HL-60 (cell line): ENCODE data around the gene ATP10B.
"Not testable (repeated sequence)": the region's sequence is repeated elsewhere in the genome, so short reads cannot be mapped to it uniquely, and the experiment has no call there.

ENCODE experiments used
- DNase-seq, 2 experiments: peaks; one replicate each; pipeline ENCODE4 v3.0.0-alpha.2; 2010 to 2020; ENCODE audit warnings: low read depth in 1 of 2, low spot score in 1 of 2
- H3K27ac ChIP-seq: fragments of 250-450 bp; sonication (Bioruptor Pico); replicated peaks from 2 replicates; pipeline ENCODE4 v1.5.1; 2020; ENCODE audit warnings: mild to moderate bottlenecking, moderate library complexity
- H3K27me3 ChIP-seq: fragments of 250-450 bp; sonication (Bioruptor Pico); 2 replicates; pipeline ENCODE4 v1.5.1; 2021; ENCODE audit warnings: mild to moderate bottlenecking, moderate library complexity; ENCODE audit not compliant: insufficient read depth, poor library complexity, severe bottlenecking
- H3K4me3 ChIP-seq: replicated peaks from 2 replicates; pipeline ENCODE4 v1.5.1; 2011; ENCODE audit warnings: mild to moderate bottlenecking, control low read depth, low read length; ENCODE audit not compliant: insufficient read depth
- GABPA ChIP-seq: IDR thresholded peaks from 2 replicates; pipeline ENCODE4 v1.6.1; 2012; ENCODE audit warnings: low read depth
- POLR2AphosphoS5 ChIP-seq: IDR thresholded peaks from 2 replicates; pipeline ENCODE4 v1.6.1; 2012; ENCODE audit warnings: low read depth
- SPI1 ChIP-seq: IDR thresholded peaks from 2 replicates; pipeline ENCODE4 v1.6.1; 2012; ENCODE audit warnings: low read depth, mild to moderate bottlenecking, borderline replicate concordance
- TF ChIP-seq, protein P1 (sequence below): IDR thresholded peaks from one replicate; pipeline ENCODE4 v1.5.1; 2011; ENCODE audit warnings: low read length, control low read depth, inconsistent platforms; ENCODE audit not compliant: insufficient read depth
- TF ChIP-seq, protein P2 (sequence below): IDR thresholded peaks from 2 replicates; pipeline ENCODE4 v1.6.1; 2012; ENCODE audit warnings: low read depth; ENCODE audit not compliant: insufficient replicate concordance

ATP10B gene

DNA sequence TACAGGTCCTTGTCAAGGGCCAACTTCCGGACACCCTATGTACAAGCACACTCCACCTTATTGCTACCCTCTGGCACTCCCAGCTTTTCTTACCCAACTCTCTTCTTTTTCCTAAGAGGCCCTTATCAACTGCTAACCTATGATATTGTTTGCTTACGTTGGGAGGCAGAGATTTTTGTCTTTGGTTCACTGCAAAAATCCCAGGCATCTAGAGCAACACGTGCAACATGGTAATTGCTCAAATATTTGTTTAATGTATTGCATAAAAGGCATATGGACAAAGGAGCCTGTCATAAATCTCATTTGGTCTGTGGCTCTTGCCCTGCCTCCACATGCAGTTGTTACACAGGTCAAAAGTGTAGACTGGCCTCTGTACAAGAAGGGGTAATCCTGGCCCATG lies 35.8 kb upstream of the ATP10B start:
- TF ChIP-seq, protein P1, sequence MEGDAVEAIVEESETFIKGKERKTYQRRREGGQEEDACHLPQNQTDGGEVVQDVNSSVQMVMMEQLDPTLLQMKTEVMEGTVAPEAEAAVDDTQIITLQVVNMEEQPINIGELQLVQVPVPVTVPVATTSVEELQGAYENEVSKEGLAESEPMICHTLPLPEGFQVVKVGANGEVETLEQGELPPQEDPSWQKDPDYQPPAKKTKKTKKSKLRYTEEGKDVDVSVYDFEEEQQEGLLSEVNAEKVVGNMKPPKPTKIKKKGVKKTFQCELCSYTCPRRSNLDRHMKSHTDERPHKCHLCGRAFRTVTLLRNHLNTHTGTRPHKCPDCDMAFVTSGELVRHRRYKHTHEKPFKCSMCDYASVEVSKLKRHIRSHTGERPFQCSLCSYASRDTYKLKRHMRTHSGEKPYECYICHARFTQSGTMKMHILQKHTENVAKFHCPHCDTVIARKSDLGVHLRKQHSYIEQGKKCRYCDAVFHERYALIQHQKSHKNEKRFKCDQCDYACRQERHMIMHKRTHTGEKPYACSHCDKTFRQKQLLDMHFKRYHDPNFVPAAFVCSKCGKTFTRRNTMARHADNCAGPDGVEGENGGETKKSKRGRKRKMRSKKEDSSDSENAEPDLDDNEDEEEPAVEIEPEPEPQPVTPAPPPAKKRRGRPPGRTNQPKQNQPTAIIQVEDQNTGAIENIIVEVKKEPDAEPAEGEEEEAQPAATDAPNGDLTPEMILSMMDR, result no peak
- TF ChIP-seq GABPA, result no peak
- TF ChIP-seq, protein P2, sequence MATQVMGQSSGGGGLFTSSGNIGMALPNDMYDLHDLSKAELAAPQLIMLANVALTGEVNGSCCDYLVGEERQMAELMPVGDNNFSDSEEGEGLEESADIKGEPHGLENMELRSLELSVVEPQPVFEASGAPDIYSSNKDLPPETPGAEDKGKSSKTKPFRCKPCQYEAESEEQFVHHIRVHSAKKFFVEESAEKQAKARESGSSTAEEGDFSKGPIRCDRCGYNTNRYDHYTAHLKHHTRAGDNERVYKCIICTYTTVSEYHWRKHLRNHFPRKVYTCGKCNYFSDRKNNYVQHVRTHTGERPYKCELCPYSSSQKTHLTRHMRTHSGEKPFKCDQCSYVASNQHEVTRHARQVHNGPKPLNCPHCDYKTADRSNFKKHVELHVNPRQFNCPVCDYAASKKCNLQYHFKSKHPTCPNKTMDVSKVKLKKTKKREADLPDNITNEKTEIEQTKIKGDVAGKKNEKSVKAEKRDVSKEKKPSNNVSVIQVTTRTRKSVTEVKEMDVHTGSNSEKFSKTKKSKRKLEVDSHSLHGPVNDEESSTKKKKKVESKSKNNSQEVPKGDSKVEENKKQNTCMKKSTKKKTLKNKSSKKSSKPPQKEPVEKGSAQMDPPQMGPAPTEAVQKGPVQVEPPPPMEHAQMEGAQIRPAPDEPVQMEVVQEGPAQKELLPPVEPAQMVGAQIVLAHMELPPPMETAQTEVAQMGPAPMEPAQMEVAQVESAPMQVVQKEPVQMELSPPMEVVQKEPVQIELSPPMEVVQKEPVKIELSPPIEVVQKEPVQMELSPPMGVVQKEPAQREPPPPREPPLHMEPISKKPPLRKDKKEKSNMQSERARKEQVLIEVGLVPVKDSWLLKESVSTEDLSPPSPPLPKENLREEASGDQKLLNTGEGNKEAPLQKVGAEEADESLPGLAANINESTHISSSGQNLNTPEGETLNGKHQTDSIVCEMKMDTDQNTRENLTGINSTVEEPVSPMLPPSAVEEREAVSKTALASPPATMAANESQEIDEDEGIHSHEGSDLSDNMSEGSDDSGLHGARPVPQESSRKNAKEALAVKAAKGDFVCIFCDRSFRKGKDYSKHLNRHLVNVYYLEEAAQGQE, result no peak
- TF ChIP-seq SPI1, result no peak
- no peak for TF ChIP-seq POLR2AphosphoS5
- Histone ChIP-seq H3K4me3 (no peak overlapping the region), H3K27ac (no peak overlapping the region), H3K27me3 (no peaks in the 10 kb centered on the region)
- DNase-seq, result no peak

DNA sequence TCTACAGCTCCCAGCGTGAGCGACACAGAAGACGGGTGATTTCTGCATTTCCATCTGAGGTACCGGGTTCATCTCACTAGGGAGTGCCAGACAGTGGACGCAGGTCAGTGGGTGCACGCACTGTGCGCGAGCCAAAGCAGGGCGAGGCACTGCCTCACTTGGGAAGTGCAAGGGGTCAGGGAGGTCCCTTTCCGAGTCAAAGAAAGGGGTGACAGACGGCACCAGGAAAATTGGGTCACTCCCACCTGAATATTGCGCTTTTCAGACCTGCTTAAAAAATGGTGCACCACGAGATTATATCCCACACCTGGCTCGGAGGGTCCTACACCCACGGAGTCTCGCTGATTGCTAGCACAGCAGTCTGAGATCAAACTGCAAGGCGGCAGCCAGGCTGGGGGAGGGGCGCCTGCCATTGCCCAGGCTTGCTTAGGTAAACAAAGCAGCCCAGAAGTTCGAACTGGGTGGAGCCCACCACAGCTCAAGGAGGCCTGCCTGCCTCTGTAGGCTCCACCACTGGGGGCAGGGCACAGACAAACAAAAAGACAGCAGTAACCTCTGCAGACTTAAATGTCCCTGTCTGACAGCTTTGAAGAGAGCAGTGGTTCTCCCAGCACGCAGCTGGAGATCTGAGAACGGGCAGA lies 21.7 kb upstream of the ATP10B start:
- H3K4me3 ChIP-seq, DNase-seq, H3K27me3 ChIP-seq, H3K27ac ChIP-seq: not testable (repeated sequence)

DNA sequence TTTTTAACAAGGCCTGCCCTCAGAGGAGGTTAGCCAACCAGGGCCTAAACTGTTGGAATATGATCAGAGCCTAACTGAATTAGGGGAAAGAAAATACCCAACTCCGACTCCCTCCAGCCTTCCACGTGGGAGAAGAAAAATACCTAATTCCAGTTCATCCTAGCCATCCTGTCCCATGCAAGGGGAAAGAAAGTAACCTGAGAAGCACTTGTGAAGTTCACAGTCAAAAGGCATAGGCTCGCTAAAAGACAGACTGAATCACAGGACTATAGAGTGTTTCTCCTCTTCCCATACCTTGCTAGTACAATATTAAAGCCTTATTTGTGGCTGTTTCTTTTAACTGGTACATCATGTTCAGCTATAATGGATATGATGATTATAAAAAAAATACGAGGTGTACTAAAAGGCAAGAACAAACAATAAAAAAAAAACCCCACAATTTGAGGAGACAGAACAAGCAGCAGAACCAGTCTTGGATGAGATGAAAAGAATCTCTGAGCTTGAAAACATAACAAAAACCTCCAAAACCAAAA lies 18.0 kb upstream of the ATP10B start:
- Histone ChIP-seq H3K27me3 (no peaks in the 10 kb centered on the region), H3K27ac (no peak overlapping the region), H3K4me3 (no peak overlapping the region)
- no peak for DNase-seq
- TF ChIP-seq POLR2AphosphoS5 (no peak), SPI1 (no peak), GABPA (no peak)
- TF ChIP-seq, protein P2, result no peak
- TF ChIP-seq, protein P1, result no peak

DNA sequence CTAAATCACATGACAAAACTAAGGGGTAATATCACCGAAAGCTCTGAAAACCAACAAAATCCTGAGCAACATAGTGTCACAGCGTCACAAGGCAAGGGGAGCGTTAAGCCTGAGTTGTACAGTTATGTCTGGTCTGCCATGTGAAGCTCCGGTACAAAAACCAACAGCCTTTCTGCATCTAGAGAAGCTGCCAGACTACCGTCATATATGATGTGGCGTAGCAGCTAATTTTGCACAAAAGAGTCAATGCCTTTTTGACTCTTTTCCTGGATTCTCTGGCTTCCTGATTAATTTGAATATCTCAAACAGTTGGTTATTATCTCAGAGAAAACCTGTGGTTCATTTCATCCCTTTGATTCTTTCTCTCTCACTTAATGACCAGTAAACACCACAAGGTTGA lies 16.0 kb upstream of the ATP10B start:
- H3K27me3 ChIP-seq, result no peaks in the 10 kb centered on the region
- TF ChIP-seq SPI1, result no peak
- TF ChIP-seq, protein P2, result no peak
- TF ChIP-seq, protein P1, result no peak
- TF ChIP-seq POLR2AphosphoS5, result no peak
- no peak for TF ChIP-seq GABPA

More for the DNA sequence above, 16.0 kb upstream of the ATP10B start:
- Histone ChIP-seq H3K4me3 (no peak overlapping the region), H3K27ac (no peak overlapping the region)
- DNase-seq, result no peak
